ENCODE measurements around the gene TATDN3.
"Not testable (repeated sequence)": the region's sequence is repeated elsewhere in the genome, so short reads cannot be mapped to it uniquely, and the experiment has no call there.

Gene TATDN3

DNA sequence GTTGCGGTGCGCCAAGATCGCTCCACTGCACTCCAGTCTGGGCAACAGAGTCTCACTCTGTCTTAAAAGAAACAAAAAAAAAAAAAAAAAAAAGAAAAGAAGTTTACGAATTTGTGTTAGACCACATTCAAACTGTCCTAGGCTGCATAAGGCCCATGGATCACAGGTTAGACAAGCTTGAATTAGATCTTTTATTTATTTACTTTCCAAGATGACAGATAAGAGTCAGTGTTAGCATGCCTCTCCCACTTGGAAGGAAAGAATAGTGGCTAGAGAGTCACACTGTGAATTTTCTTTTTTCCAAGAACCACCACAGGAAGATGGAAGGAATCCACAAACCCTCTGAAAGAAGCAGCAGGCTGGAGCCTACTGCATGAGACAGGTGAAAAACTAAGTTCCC is 29.5 kb upstream of the TATDN3 start:
- TF ChIP-seq JUND (IDR thresholded peaks at IDR 0.05; ENCODE audit: low read depth): no peak
- DNase-seq (ENCODE audit: low read depth in 1 of 2, low spot score in 1 of 2): peak in 1 of 2 experiments; percentile 13
- in situ Hi-C loops (cut with HindIII; ENCODE audit: low pct_unique_long_range_greater_than_20kb, low sequenced_read_pairs): no loop called here

DNA sequence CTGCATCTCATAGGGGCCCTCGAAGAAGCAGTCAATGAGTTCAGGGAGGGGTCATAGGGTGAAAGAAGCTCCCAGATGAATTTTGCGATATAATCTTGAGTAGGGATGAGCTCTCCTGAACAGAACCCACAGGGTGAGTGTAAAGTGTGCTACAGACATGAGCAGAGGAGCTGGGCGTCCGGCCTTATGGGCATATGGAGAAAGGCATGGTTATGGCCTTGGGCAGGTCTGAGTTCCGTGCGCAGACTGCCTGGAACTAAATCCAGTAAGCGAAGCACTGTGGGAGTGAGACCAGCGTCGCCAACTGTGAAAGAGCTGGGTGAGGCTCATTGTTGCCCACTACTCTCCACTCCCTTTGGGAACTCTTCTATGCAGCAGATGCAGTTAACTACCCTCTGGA is 28.9 kb upstream of the TATDN3 start:
- in situ Hi-C loops (cut with HindIII; ENCODE audit: low pct_unique_long_range_greater_than_20kb, low sequenced_read_pairs): no loop called here
- no peak for TF ChIP-seq JUND (IDR thresholded peaks at IDR 0.05; ENCODE audit: low read depth)

DNA sequence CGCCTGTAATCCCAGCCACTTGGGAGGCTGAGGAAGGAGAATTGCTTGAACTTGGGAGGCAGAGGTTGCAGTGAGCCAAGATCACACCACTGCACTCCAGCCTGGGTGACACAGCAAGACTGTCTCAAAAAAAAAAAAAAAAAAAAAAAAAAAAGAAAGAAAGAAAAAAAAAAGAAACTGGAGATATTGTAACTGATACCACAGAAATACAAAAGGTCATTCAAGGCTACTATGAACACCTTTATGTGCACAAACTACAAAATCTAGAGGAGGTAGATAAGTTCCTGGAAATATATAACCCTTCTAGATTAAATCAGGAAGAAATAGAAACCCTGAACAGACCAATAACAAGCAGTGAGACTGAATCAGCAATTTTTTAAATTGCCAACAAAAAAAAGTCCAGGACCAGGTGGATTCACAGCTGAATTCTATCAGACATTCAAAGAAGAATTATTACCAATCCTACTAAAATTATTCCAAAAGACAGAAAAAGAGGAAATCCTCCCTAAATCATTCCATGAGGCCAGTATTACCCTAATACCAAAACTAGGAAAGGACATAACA is 26.9 kb upstream of the TATDN3 start:
- DNase-seq (ENCODE audit: low read depth in 1 of 2, low spot score in 1 of 2); in situ Hi-C loops (cut with HindIII; ENCODE audit: low pct_unique_long_range_greater_than_20kb, low sequenced_read_pairs): not testable (repeated sequence)

More for the DNA sequence above, 28.9 kb upstream of the TATDN3 start:
- DNase-seq (ENCODE audit: low read depth in 1 of 2, low spot score in 1 of 2): no peak

DNA sequence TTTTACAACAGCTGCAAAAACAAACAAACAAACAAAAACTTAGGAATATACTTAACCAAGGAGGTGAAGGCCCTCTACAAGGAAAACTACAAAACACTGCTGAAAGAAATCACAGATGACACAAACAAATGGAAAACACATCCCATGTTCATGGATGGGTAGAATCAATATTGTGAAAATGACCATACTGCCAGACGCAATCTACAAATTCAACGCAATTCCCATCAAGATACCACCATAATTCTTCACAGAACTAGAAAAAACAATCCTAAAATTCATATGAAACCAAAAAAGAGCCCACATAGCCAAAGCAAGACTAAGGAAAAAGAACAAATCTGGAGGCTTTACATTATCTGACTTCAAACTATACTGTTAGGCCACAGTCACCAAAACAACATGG is 24.9 kb upstream of the TATDN3 start:
- DNase-seq (ENCODE audit: low read depth in 1 of 2, low spot score in 1 of 2); in situ Hi-C loops (cut with HindIII; ENCODE audit: low pct_unique_long_range_greater_than_20kb, low sequenced_read_pairs): not testable (repeated sequence)

DNA sequence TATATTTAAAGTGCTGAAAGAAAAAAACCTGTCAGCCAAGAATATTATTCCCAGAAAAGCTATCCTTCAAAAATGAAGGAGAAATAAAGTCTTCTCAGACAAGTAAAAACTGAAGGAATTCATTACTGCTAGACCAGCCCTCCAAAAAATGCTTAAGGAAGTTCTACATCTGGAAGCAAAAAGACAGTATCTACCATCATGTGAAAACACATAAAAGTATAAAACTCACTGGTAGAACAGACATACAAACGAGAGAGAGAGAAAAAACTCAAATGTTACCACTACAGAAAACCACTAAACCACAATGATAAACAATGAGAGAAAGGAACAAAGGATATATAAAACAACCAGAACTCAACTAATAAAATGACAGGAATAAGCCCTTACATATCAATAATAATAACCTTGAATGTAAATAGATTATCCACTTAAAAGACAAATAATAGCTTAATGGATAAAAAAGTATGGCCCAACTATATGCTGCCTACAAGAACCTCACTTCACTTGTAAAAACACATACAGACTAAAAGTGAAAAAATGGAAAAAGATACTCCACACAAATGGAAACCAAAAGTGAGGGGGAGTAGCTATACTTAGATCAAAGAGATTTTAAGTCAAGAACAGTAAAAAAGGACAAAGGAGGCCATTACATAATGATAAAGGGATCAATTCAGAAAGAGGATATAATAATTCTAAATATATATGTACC is 22.1 kb upstream of the TATDN3 start:
- TF ChIP-seq JUND (IDR thresholded peaks at IDR 0.05; ENCODE audit: low read depth): no peak
- no peak for DNase-seq (ENCODE audit: low read depth in 1 of 2, low spot score in 1 of 2)
- in situ Hi-C loops (cut with HindIII; ENCODE audit: low pct_unique_long_range_greater_than_20kb, low sequenced_read_pairs): no loop called here

DNA sequence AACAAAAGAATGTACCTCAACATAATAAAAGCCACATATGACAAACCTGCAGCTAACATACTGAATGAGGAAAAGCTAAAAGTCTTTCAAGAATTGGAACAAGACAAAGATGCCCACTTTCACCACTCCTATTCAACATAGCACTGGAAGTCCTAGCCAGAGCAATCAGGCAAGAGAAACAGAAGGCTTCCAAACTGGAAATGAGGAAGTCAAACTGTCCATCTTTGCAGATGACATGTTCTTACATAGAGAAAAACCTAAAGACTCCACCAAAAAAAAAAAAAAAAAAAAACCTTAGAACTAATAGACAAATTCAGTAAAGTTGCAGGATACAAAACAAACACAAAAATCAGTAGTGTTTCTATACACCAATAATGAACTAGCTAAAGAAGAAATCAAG is 20.4 kb upstream of the TATDN3 start:
- TF ChIP-seq JUND (IDR thresholded peaks at IDR 0.05; ENCODE audit: low read depth): no peak
- DNase-seq (ENCODE audit: low read depth in 1 of 2, low spot score in 1 of 2): no peak
- in situ Hi-C loops (cut with HindIII; ENCODE audit: low pct_unique_long_range_greater_than_20kb, low sequenced_read_pairs): no loop called here

DNA sequence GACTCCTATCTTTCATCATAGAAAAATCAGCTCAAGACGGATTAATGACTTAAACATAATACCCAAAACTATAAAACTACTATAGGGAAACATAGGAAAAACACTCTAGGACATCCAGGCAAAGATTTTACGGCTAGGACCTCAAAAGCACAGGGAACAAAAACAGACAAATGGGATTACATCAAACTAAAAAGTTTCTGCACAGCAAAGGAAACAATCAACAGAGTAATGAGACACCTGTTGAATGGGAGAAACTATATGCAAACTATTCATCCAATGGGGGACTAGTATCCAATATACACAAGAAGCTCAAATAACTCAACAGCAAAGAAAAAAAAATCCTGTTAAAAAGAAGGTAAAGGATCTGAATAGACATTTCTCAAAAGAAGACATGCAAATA is 18.7 kb upstream of the TATDN3 start:
- no peak for TF ChIP-seq JUND (IDR thresholded peaks at IDR 0.05; ENCODE audit: low read depth)
- DNase-seq (ENCODE audit: low read depth in 1 of 2, low spot score in 1 of 2): no peak
- in situ Hi-C loops (cut with HindIII; ENCODE audit: low pct_unique_long_range_greater_than_20kb, low sequenced_read_pairs): no loop called here

DNA sequence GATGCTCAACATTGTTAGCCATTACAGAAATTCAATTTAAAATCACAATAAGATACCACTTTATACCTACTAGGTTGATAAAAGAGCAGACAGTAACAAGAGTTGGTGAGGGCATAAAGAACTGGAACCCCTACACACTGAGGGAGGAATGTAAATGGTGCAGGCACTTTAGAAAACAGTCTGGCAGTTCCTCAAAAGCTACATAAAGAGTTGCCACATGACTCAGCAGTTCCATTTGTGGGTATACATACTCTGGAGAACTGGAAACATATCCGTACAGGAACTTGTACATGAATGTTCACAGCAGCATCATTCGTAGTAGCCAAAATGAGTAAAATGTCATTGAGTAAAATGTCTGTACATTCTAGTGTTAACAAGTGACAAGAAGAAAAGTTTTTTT is 17.1 kb upstream of the TATDN3 start:
- no peak for TF ChIP-seq JUND (IDR thresholded peaks at IDR 0.05; ENCODE audit: low read depth)
- in situ Hi-C loops (cut with HindIII; ENCODE audit: low pct_unique_long_range_greater_than_20kb, low sequenced_read_pairs): no loop called here
- peak in 1 of 2 experiments; percentile 17 for DNase-seq (ENCODE audit: low read depth in 1 of 2, low spot score in 1 of 2)

DNA sequence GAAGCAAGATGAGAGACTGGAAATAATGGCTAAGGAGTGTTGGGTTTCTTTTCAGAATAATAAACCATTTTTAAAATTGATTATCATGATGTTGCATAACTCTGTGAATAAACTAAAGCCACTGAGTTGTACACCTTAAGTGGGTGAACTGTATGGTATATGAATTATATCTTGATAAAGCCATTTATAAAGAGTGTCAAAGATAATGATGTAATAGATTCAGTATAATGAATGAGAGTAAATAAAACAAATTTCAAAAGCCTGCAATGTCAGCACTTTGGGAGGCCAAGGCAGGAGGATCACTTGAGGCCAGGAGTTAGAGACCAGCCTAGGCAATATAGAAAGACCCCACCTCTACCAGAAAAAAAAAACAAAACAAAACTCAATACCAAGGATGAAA is 16.5 kb upstream of the TATDN3 start:
- in situ Hi-C loops (cut with HindIII; ENCODE audit: low pct_unique_long_range_greater_than_20kb, low sequenced_read_pairs): no loop called here
- no peak for TF ChIP-seq JUND (IDR thresholded peaks at IDR 0.05; ENCODE audit: low read depth)
- no peak for DNase-seq (ENCODE audit: low read depth in 1 of 2, low spot score in 1 of 2)

DNA sequence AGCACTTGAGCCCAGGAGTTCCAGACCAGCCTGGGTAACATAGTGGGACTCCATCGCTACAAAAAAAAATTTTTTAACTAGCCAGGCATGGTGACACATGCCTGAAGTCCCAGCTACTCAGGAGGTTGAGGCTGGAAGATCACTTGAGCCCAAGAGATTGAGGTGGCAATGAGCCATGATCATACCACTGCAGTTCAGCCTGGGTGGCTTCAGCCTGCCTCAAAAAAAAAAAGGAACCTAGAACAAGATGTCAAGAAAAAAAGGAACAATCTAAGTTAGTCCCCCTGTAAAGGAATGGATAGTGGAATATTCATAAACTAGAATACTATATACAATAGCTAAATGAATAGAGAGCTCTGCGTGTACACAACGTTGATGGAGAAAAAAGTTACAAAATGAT is 14.5 kb upstream of the TATDN3 start:
- DNase-seq (ENCODE audit: low read depth in 1 of 2, low spot score in 1 of 2): no peak
- TF ChIP-seq JUND (IDR thresholded peaks at IDR 0.05; ENCODE audit: low read depth): no peak
- in situ Hi-C loops (cut with HindIII; ENCODE audit: low pct_unique_long_range_greater_than_20kb, low sequenced_read_pairs): no loop called here

DNA sequence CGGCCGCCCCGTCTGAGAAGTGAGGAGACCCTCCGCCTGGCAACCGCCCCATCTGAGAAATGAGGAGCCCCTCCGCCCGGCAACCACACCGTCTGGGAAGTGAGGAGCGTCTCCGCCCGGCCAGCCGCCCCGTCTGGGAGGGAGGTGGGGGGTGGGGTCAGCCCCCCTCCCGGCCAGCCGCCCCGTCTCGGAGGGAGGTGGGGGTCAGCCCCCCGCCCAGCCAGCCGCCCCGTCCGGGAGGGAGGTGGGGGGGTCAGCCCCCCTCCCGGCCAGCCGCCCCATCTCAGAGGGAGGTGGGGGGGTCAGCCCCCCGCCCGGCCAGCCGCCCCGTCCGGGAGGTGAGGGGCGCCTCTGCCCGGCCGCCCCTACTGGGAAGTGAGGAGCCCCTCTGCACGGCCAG is 12.6 kb upstream of the TATDN3 start:
- in situ Hi-C loops (cut with HindIII; ENCODE audit: low pct_unique_long_range_greater_than_20kb, low sequenced_read_pairs); DNase-seq (ENCODE audit: low read depth in 1 of 2, low spot score in 1 of 2): not testable (repeated sequence)

DNA sequence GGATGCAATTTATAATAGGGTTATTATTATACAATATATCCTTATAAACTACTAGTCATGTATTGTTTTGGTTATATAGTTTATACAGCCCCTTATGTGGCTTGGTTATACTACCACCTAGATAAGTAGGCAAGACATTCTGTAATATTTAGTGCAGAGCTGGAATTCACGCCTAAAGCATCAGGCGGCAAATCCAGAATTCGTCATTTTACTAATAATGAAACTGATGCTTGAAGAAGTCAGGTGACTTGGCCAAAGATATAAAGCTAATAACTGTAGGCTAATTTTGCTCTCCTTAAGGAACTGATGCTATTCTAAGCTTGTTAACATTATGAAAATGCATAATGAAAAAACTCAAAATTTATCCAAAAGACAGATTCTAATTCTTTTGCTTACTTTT is 10.9 kb upstream of the TATDN3 start:
- in situ Hi-C loops (cut with HindIII; ENCODE audit: low pct_unique_long_range_greater_than_20kb, low sequenced_read_pairs): no loop called here
- TF ChIP-seq JUND (IDR thresholded peaks at IDR 0.05; ENCODE audit: low read depth): no peak
- no peak for DNase-seq (ENCODE audit: low read depth in 1 of 2, low spot score in 1 of 2)

DNA sequence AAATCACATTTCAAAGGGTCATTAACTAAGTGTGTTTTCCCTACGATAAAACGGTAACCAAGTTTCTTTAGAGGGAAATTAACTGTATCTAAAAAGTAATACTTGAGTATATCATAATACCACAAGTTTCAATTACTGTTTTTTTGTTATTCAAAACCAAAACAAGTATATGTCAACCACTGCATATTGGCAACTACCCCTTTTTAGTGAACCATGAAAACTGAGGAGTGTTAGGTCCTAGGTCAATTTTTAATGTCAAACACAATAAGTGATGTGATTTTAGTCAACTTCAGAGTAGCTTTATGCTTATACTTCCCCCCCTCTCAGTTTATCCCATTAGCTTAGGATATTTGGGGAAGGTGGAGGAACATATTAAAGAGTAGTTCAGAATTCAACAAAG is 10.5 kb upstream of the TATDN3 start:
- in situ Hi-C loops (cut with HindIII; ENCODE audit: low pct_unique_long_range_greater_than_20kb, low sequenced_read_pairs): no loop called here
- TF ChIP-seq JUND (IDR thresholded peaks at IDR 0.05; ENCODE audit: low read depth): no peak
- no peak for DNase-seq (ENCODE audit: low read depth in 1 of 2, low spot score in 1 of 2)
